Esophagus (tissue), 2 donors: ENCODE measurements around the gene PPP2R5C. TPM values are rescaled to one million over a fixed set of nuclear protein-coding genes. Genes with fewer than 3 reads are reported as not detected.
"Not testable (repeated sequence)": the region's sequence is repeated elsewhere in the genome, so short reads cannot be mapped to it uniquely, and the experiment has no call there.

Source experiments
- H3K27ac ChIP-seq, 2 donors: one replicate each; pipeline ENCODE4 v1.5.1; 2013; ENCODE audit warnings: low read depth in 2 of 2, mild to moderate bottlenecking in 2 of 2, inconsistent platforms in 1 of 2, low read length in 1 of 2, moderate library complexity in 1 of 2
- H3K27me3 ChIP-seq, 2 donors: one replicate each; pipeline ENCODE4 v1.6.1; 2013; ENCODE audit warnings: low read length in 2 of 2, control low read depth in 1 of 2, mild to moderate bottlenecking in 1 of 2; ENCODE audit not compliant: insufficient read depth in 2 of 2, control insufficient read depth in 1 of 2
- H3K36me3 ChIP-seq, 2 donors: one replicate each; pipeline ENCODE4 v1.6.1; 2013; ENCODE audit warnings: low read length in 1 of 2; ENCODE audit not compliant: control insufficient read depth in 2 of 2, insufficient read depth in 2 of 2
- H3K4me1 ChIP-seq, 2 donors: one replicate each; pipeline ENCODE4 v1.6.1; 2013; ENCODE audit warnings: low read length in 1 of 2; ENCODE audit not compliant: control insufficient read depth in 2 of 2, insufficient read depth in 2 of 2
- H3K4me3 ChIP-seq, 2 donors: one replicate each; pipeline ENCODE4 v1.5.1; 2013; ENCODE audit warnings: low read length in 2 of 2, mild to moderate bottlenecking in 2 of 2, low read depth in 1 of 2, moderate library complexity in 1 of 2
- H3K9me3 ChIP-seq, 2 donors: one replicate each; pipeline ENCODE4 v1.6.1; 2013; ENCODE audit warnings: mild to moderate bottlenecking in 2 of 2, low read depth in 1 of 2, low read length in 1 of 2, moderate library complexity in 1 of 2; ENCODE audit not compliant: control insufficient read depth in 2 of 2, insufficient read depth in 1 of 2
- WGBS, 2 donors: extraction: QIAGEN DNeasy Blood & Tissue Kit; methylation state at CpG; one replicate each; pipeline ENCODE4 v1.1.7; 2013; 5-methylcytosine and 5-hydroxymethylcytosine counted together
- polyA plus RNA-seq, 2 donors: library from polyadenylated mRNA; stranded (reverse); fragments of 200-250 nt; gene quantifications; one replicate each; pipeline ENCODE4 v1.2.3, GENCODE V29; 2013
- donor health status: healthy with polysubstance abuse.
- donor health status: Bipolar disorder and iron deficiency.

PPP2R5C gene
- polyA plus RNA-seq, 2 donors: 64.8 to 87.3 TPM

DNA sequence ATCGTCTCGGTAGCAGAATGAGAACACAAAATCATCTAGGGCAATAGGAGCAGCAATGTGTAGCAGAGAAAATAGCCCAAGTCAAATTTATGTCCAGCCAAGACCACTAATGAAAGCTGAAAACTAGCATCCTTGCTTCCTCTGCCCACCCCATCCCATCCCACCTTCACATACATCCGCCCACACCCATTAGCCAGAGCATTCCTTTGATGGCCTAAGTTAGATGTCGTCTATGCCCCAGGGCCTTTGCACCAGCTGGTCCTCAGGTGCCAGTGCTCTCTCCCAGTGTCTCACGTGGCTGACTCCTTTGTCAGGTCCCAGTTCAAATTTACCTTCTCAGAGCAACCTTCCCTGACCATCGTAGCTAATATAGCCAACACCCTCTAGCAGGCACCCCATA is 17.8 kb upstream of the PPP2R5C start:
- Histone ChIP-seq H3K36me3 (no peaks in the 10 kb centered on the region), H3K4me3 (no peak overlapping the region), H3K27ac (no peak overlapping the region), H3K27me3 (no peaks in the 10 kb centered on the region), H3K4me1 (no peaks in the 10 kb centered on the region), H3K9me3 (peaks cover 0 to 7% of the 10 kb centered on the region in 2 donors)
- WGBS, 2 donors: 78 to 82% methylated on average over 6 of the region's 6 CpGs

DNA sequence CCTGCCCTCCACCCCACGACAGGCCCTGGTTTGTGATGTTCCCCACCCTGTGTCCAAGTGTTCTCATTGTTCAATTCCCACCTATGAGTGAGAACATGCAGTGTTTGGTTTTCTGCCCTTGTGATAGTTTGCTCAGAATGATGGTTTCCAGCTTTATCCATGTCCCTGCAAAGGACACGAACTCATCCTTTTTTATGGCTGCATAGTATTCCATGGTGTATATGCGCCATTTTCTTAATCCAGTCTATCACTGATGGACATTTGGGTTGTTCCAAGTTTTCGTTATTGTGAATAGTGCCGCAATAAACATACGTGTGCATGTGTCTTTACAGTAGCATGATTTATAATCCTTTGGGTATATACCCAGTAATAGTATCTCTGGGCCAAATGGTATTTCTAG is 17.1 kb upstream of the PPP2R5C start:
- 82 to 90% methylated on average over 6 of the region's 6 CpGs for WGBS, 2 donors

GRCh38 chr14:101749756-101750155 is 11.8 kb upstream of the PPP2R5C start:
- not testable (repeated sequence) for H3K27me3 ChIP-seq, H3K4me1 ChIP-seq, H3K9me3 ChIP-seq, H3K36me3 ChIP-seq, H3K27ac ChIP-seq, H3K4me3 ChIP-seq
- 59 to 60% methylated on average over 5 of the region's 5 CpGs for WGBS, 2 donors

More for the DNA sequence above, 17.1 kb upstream of the PPP2R5C start:
- H3K4me3 ChIP-seq, H3K9me3 ChIP-seq, H3K27me3 ChIP-seq, H3K27ac ChIP-seq, H3K36me3 ChIP-seq, H3K4me1 ChIP-seq: not testable (repeated sequence)

GRCh38 chr14:101754893-101755292 is 6.6 kb upstream of the PPP2R5C start:
- Histone ChIP-seq H3K36me3 (no peaks in the 10 kb centered on the region), H3K4me1 (no peaks in the 10 kb centered on the region), H3K9me3 (peaks cover 0 to 6% of the 10 kb centered on the region in 2 donors), H3K4me3 (no peak overlapping the region), H3K27ac (no peak overlapping the region), H3K27me3 (no peaks in the 10 kb centered on the region)
- 79 to 83% methylated on average over 4 of the region's 4 CpGs for WGBS, 2 donors

- Histone ChIP-seq H3K36me3 (no peaks in the 10 kb centered on the region), H3K4me1 (no peaks in the 10 kb centered on the region), H3K27ac (no peak overlapping the region), H3K4me3 (no peak overlapping the region), H3K9me3 (peaks cover 0 to 6% of the 10 kb centered on the region in 2 donors), H3K27me3 (no peaks in the 10 kb centered on the region)
- whole genome bisulfite sequencing, 2 donors: 75 to 81% methylated on average over 8 of the region's 8 CpGs
Measured at GRCh38 chr14:101755591-101756324, 5.8 kb upstream of the PPP2R5C start.

DNA sequence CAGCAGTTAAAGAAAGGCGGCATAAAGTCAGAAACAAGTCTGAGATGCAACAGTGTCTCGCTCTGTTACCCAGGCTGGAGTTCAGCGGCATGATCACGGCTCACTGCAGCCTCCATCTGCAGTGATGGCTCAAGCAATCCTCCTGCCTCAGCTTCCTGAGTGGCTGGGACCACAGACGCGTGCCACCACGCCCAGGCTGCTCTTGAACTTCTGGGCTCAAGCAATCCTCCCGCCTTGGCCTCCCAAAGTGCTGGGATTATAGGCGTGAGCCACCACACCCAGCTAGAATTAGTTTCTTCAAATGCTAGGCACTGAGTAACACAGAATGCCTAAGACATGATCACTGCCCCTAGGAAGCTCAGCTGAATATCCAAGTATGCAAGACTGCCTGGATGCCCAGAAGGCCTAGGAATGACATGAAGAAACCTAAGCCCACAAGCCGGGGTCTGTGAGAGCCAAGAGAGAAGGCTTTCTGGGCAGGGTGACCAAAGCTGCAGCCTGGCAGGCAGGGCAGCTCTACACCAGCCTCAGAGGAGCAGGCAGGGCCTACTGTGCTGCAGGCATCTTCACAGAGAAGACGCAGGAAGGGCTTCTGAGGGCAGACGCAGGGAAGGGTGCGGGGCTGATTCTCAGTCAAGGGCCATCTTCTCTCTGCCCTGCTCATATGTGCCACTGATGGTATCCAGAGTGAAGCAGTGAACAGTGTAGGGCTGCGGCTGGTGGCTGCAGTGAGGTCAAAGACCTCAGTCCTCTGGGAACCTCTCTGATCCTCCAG is 4.3 kb upstream of the PPP2R5C start:
- Histone ChIP-seq H3K36me3 (no peaks in the 10 kb centered on the region), H3K27ac (no peak overlapping the region), H3K9me3 (peaks cover 0 to 6% of the 10 kb centered on the region in 2 donors), H3K4me3 (no peak overlapping the region), H3K27me3 (no peaks in the 10 kb centered on the region), H3K4me1 (no peaks in the 10 kb centered on the region)
- WGBS, 2 donors: 89 to 92% methylated on average over 14 of the region's 14 CpGs

GRCh38 chr14:101757839-101758211 is 3.7 kb upstream of the PPP2R5C start:
- no peak overlapping the region for H3K4me3 ChIP-seq
- no peaks in the 10 kb centered on the region for H3K4me1 ChIP-seq
- H3K27ac ChIP-seq: no peak overlapping the region
- H3K27me3 ChIP-seq: no peaks in the 10 kb centered on the region
- 90 to 96% methylated on average over 3 of the region's 3 CpGs for WGBS, 2 donors
- no peaks in the 10 kb centered on the region for H3K36me3 ChIP-seq
- H3K9me3 ChIP-seq: peaks cover 0 to 6% of the 10 kb centered on the region in 2 donors

GRCh38 chr14:101758913-101759593 is 2.5 kb upstream of the PPP2R5C start:
- Histone ChIP-seq H3K27ac (no peak overlapping the region), H3K4me1 (no peaks in the 10 kb centered on the region), H3K36me3 (no peaks in the 10 kb centered on the region), H3K27me3 (no peaks in the 10 kb centered on the region), H3K4me3 (no peak overlapping the region), H3K9me3 (peaks cover 0 to 6% of the 10 kb centered on the region in 2 donors)
- 83 to 84% methylated on average over 16 of the region's 16 CpGs for WGBS, 2 donors

GRCh38 chr14:101760138-101761011 is 1.1 kb upstream of the PPP2R5C start:
- Histone ChIP-seq H3K27me3 (no peaks in the 10 kb centered on the region), H3K36me3 (no peaks in the 10 kb centered on the region), H3K4me1 (no peaks in the 10 kb centered on the region), H3K27ac (peak overlapping the region; percentile 97 to 98), H3K4me3 (peak overlapping the region in 1 of 2 donors; percentile 53), H3K9me3 (peaks cover 0 to 6% of the 10 kb centered on the region in 2 donors)
- WGBS, 2 donors: 2 to 3% methylated on average over 29 to 63 of the region's 63 CpGs
